ENCODE data around the gene TMF1. TPM values are rescaled to one million over a fixed set of nuclear protein-coding genes. Genes with fewer than 3 reads are reported as not detected.
A peak's percentile ranks its signal among the peaks of the same experiment; 100 is the strongest.

Gene TMF1
- total RNA-seq, 1 experiment from 2014 or later: 14.2 TPM

DNA sequence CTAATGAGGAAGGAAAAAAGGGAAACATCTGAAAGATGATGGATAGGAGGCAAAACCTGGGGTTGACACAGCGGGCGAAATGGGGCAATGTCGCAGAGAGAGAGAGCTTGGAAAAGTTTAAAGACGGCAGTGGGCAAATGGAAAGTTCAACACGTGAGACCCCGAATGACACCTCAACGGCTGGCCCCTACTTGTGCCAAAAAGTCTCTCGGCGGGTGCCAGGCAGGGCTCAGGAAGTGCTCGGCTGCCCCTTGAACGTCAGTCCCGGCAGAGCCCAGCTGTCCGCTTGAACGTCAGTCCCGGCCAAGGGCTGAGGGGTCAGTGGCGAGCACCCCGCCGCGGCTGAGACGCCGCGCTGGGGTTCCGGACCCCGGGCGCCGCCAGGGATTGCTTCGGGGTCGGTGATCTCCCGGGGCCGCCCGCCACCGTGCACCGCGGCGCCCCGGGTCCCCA is 39.3 kb downstream of the TMF1 start:
- no peak for DNase-seq (ENCODE audit: low spot score)
- no peaks in the 10 kb centered on the region for H3K9me3 ChIP-seq (ENCODE audit: low read depth, low read length, poor library complexity, severe bottlenecking)
- no peaks in the 10 kb centered on the region for H3K36me3 ChIP-seq (ENCODE audit: insufficient read depth, low read length, poor library complexity, severe bottlenecking)
- POLR2A ChIA-PET (ENCODE audit: low non-redundant PET): no interaction called here
- TF ChIP-seq, protein P1, sequence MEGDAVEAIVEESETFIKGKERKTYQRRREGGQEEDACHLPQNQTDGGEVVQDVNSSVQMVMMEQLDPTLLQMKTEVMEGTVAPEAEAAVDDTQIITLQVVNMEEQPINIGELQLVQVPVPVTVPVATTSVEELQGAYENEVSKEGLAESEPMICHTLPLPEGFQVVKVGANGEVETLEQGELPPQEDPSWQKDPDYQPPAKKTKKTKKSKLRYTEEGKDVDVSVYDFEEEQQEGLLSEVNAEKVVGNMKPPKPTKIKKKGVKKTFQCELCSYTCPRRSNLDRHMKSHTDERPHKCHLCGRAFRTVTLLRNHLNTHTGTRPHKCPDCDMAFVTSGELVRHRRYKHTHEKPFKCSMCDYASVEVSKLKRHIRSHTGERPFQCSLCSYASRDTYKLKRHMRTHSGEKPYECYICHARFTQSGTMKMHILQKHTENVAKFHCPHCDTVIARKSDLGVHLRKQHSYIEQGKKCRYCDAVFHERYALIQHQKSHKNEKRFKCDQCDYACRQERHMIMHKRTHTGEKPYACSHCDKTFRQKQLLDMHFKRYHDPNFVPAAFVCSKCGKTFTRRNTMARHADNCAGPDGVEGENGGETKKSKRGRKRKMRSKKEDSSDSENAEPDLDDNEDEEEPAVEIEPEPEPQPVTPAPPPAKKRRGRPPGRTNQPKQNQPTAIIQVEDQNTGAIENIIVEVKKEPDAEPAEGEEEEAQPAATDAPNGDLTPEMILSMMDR (conservative IDR thresholded peaks at IDR 0.05; ENCODE audit: low read depth, low read length): no peak
- no peak for TF ChIP-seq EZH2 (IDR thresholded peaks at IDR 0.05; ENCODE audit: borderline replicate concordance, low read depth, low read length, poor library complexity, severe bottlenecking)
- no peaks in the 10 kb centered on the region for H3K4me1 ChIP-seq (ENCODE audit: insufficient read depth, low read length, poor library complexity, severe bottlenecking)
- CTCF ChIA-PET: no interaction called here
- intact Hi-C loops (cut with micrococcal nuclease; ENCODE audit: unreplicated experiment): no loop called here
- BruUV-seq (replicated peaks): no TSS peak
- no peak overlapping the region for H3K27ac ChIP-seq (ENCODE audit: low read depth, low read length, poor library complexity, severe bottlenecking)
- H3K4me3 ChIP-seq (ENCODE audit: low read depth, low read length, poor library complexity, severe bottlenecking): peak overlapping the region; percentile 54
- no peaks in the 10 kb centered on the region for H3K27me3 ChIP-seq (replicated peaks; ENCODE audit: insufficient read depth, low read depth, low read length, poor library complexity)

DNA sequence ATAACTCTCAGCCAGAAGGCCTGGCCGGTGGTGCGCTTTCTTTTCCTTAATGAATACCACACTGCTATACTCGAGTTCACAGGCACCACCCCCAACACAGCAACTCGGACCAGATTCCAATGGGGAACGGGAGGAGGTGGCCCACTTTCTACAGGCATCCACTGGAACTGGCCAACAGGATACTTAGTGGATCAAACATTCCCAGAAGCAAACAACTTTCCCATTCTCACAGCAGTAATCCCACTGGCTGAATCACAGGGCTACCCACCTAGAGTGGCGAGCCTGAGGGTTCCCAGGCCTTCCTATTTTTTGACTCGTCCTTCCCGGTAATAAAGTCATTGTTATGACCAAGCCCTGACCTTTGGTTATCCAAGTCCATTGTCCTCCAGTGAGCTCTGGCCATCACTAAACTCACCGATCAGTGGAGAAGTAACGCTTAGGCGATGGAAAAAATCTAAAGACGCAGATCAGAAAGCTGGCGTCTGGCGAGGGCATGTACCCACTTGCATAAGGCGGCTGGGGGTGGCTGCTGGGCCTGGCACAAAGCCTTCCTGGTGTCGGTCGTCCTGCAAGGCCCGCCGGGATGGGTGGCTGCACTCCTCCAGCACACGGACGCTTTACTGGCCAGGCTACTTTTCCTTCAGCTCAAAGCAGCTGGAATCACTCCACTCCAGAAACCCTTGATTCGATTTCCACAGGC is 39.9 kb downstream of the TMF1 start:
- ChIA-PET CTCF (no interaction called here), POLR2A (ENCODE audit: low non-redundant PET) (no interaction called here)
- no peak overlapping the region for H3K4me3 ChIP-seq (ENCODE audit: low read depth, low read length, poor library complexity, severe bottlenecking)
- no peak for DNase-seq (ENCODE audit: low spot score)
- H3K36me3 ChIP-seq (ENCODE audit: insufficient read depth, low read length, poor library complexity, severe bottlenecking): no peaks in the 10 kb centered on the region
- no peaks in the 10 kb centered on the region for H3K9me3 ChIP-seq (ENCODE audit: low read depth, low read length, poor library complexity, severe bottlenecking)
- no peaks in the 10 kb centered on the region for H3K27me3 ChIP-seq (replicated peaks; ENCODE audit: insufficient read depth, low read depth, low read length, poor library complexity)
- intact Hi-C loops (cut with micrococcal nuclease; ENCODE audit: unreplicated experiment): no loop called here
- no peak overlapping the region for H3K27ac ChIP-seq (ENCODE audit: low read depth, low read length, poor library complexity, severe bottlenecking)
- TF ChIP-seq, protein P1 (conservative IDR thresholded peaks at IDR 0.05; ENCODE audit: low read depth, low read length): no peak
- TF ChIP-seq EZH2 (IDR thresholded peaks at IDR 0.05; ENCODE audit: borderline replicate concordance, low read depth, low read length, poor library complexity, severe bottlenecking): no peak
- H3K4me1 ChIP-seq (ENCODE audit: insufficient read depth, low read length, poor library complexity, severe bottlenecking): no peaks in the 10 kb centered on the region
- no TSS peak for BruUV-seq (replicated peaks)

DNA sequence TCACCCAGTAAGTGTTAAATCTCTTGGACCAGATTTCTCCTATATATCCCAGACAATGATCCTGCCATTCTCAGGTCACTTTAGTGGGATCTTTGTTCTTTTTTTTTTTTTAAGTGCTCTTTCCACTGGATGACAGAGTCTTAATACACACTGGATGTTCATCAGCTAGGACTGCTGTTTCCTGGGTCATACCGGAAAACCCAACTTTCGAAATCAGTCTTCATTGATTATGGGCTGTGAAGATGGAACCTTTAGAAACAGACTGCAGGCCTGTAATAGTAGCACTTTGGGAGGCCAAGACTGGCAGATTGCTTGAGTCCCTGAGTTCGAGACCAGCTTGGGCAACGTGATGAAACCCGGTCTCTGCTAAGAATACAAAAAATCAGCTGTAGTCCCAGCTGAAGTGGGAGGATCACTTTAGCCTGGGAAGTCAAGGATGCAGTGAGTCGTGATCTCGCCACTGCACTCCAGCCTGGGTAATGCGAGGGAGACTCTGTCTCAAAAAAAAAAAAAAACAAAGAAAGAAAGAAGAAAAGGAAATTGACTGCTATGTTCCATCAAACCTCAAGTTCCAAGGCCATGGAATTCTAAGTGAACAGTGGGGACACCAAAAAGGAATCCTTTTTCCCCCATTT is 40.9 kb downstream of the TMF1 start:
- ChIA-PET POLR2A (ENCODE audit: low non-redundant PET) (no interaction called here), CTCF (no interaction called here)
- TF ChIP-seq, protein P1 (conservative IDR thresholded peaks at IDR 0.05; ENCODE audit: low read depth, low read length): no peak
- TF ChIP-seq EZH2 (IDR thresholded peaks at IDR 0.05; ENCODE audit: borderline replicate concordance, low read depth, low read length, poor library complexity, severe bottlenecking): no peak
- Histone ChIP-seq H3K4me3 (ENCODE audit: low read depth, low read length, poor library complexity, severe bottlenecking) (no peak overlapping the region), H3K9me3 (ENCODE audit: low read depth, low read length, poor library complexity, severe bottlenecking) (no peaks in the 10 kb centered on the region), H3K27me3 (replicated peaks; ENCODE audit: insufficient read depth, low read depth, low read length, poor library complexity) (no peaks in the 10 kb centered on the region), H3K27ac (ENCODE audit: low read depth, low read length, poor library complexity, severe bottlenecking) (no peak overlapping the region), H3K4me1 (ENCODE audit: insufficient read depth, low read length, poor library complexity, severe bottlenecking) (no peaks in the 10 kb centered on the region), H3K36me3 (ENCODE audit: insufficient read depth, low read length, poor library complexity, severe bottlenecking) (no peaks in the 10 kb centered on the region)
- BruUV-seq (replicated peaks): no TSS peak
- intact Hi-C loops (cut with micrococcal nuclease; ENCODE audit: unreplicated experiment): no loop called here
- no peak for DNase-seq (ENCODE audit: low spot score)

Measured in A673 (cell line).